Liver (tissue), 9 donors: Measurements from ENCODE around the gene SUN3. TPM values are rescaled to one million over a fixed set of nuclear protein-coding genes. Genes with fewer than 3 reads are reported as not detected.

ENCODE experiments used
- DNase-seq: peaks from one replicate; pipeline ENCODE4 v3.0.0-alpha.2; 2017; ENCODE audit warnings: low spot score
- H3K27ac ChIP-seq, 2 donors: one replicate each; pipeline ENCODE4 v1.7.0; 2013; ENCODE audit warnings: inconsistent platforms in 2 of 2, low read length in 2 of 2, control low read depth in 1 of 2, low read depth in 1 of 2, mild to moderate bottlenecking in 1 of 2
- H3K27me3 ChIP-seq, 4 donors: one replicate each; pipeline versions ENCODE4 v1.6.1 to v1.7.0; 2013; ENCODE audit warnings: low read length in 3 of 4, inconsistent platforms in 1 of 4, mild to moderate bottlenecking in 1 of 4, moderate library complexity in 1 of 4; ENCODE audit not compliant: control insufficient read depth in 4 of 4, insufficient read depth in 4 of 4
- H3K36me3 ChIP-seq, 4 donors: one replicate each; pipeline versions ENCODE4 v1.6.1 to v1.7.0; 2013; ENCODE audit warnings: low read length in 3 of 4, mild to moderate bottlenecking in 3 of 4, low read depth in 1 of 4, moderate library complexity in 1 of 4; ENCODE audit not compliant: control insufficient read depth in 4 of 4, insufficient read depth in 3 of 4
- H3K4me1 ChIP-seq, 4 donors: one replicate each; pipeline versions ENCODE4 v1.6.1 to v1.7.0; 2013; ENCODE audit warnings: low read length in 3 of 4, mild to moderate bottlenecking in 3 of 4, moderate library complexity in 1 of 4; ENCODE audit not compliant: control insufficient read depth in 4 of 4, insufficient read depth in 4 of 4
- H3K4me3 ChIP-seq, 3 donors: one replicate each; pipeline versions ENCODE4 v1.6.1 to v1.7.0; 2013; ENCODE audit warnings: low read length in 3 of 3, control low read depth in 1 of 3, low read depth in 1 of 3, mild to moderate bottlenecking in 1 of 3
- H3K9ac ChIP-seq, 2 donors: one replicate each; pipeline ENCODE4 v1.7.0; 2013; ENCODE audit warnings: low read length in 2 of 2, mild to moderate bottlenecking in 2 of 2, moderate library complexity in 2 of 2, control low read depth in 1 of 2, low read depth in 1 of 2
- H3K9me3 ChIP-seq, 4 donors: one replicate each; pipeline versions ENCODE4 v1.6.1 to v1.7.0; 2013; ENCODE audit warnings: low read length in 3 of 4; ENCODE audit not compliant: control insufficient read depth in 4 of 4
- HNF4A ChIP-seq, 2 donors: conservative IDR thresholded peaks; 2 replicates each; pipeline ENCODE4 v1.6.1; 2016; ENCODE audit warnings: antibody characterized with exemption in 2 of 2, mild to moderate bottlenecking in 2 of 2
- JUND ChIP-seq, 2 donors: IDR thresholded peaks; 2 replicates each; pipeline ENCODE4 v1.6.1; 2016; ENCODE audit warnings: antibody characterized with exemption in 2 of 2
- MAX ChIP-seq: IDR thresholded peaks from 2 replicates; pipeline ENCODE4 v1.6.1; 2016; ENCODE audit warnings: antibody characterized with exemption
- NR2F2 ChIP-seq: IDR thresholded peaks from 2 replicates; pipeline ENCODE4 v1.6.1; 2016; ENCODE audit warnings: antibody characterized with exemption
- RAD21 ChIP-seq, 2 donors: IDR thresholded peaks; 2 replicates each; pipeline ENCODE4 v1.6.1; 2016; ENCODE audit warnings: antibody characterized with exemption in 2 of 2, mild to moderate bottlenecking in 2 of 2
- REST ChIP-seq: IDR thresholded peaks from 2 replicates; pipeline ENCODE4 v1.6.1; 2016; ENCODE audit warnings: antibody characterized with exemption, mild to moderate bottlenecking
- RXRA ChIP-seq, 2 donors: IDR thresholded peaks; 2 replicates each; pipeline ENCODE4 v1.6.1; 2017 to 2018; ENCODE audit warnings: antibody characterized with exemption in 2 of 2, mild to moderate bottlenecking in 1 of 2
- SP1 ChIP-seq: IDR thresholded peaks from 2 replicates; pipeline ENCODE4 v1.6.1; 2018; ENCODE audit warnings: antibody characterized with exemption, mild to moderate bottlenecking
- YY1 ChIP-seq: IDR thresholded peaks from 2 replicates; pipeline ENCODE4 v1.6.1; 2016; ENCODE audit warnings: antibody characterized with exemption, mild to moderate bottlenecking
- ZBTB33 ChIP-seq: IDR thresholded peaks from 2 replicates; pipeline ENCODE4 v1.6.1; 2016; ENCODE audit warnings: antibody characterized with exemption
- WGBS: extraction: QIAGEN DNeasy Blood & Tissue Kit; methylation state at CpG from one replicate; pipeline ENCODE4 v1.1.7; 2013; 5-methylcytosine and 5-hydroxymethylcytosine counted together
- polyA plus RNA-seq, 2 donors: library from polyadenylated mRNA; stranded (reverse) in 1 of 2; unstranded in 1 of 2; fragments of 200-250 nt in 1 of 2; fragments of >200 nt in 1 of 2; fragmentation: Nextera tagmentation in 1 of 2; extraction: Ambion mirVana in 1 of 2; gene quantifications; one replicate each; pipeline versions ENCODE4 v1.2.1 to v1.2.3, GENCODE V29; 2013 to 2015
- total RNA-seq, 2 donors: library from RNA; depleted of rRNA; stranded (reverse); fragments of >200 nt; gene quantifications; one replicate each; pipeline ENCODE4 v1.2.3, GENCODE V29; 2014
- TF ChIP-seq, protein P1 (sequence below): fragments of 150-350 bp; IDR thresholded peaks from 2 replicates; pipeline ENCODE4 v1.5.1; 2017; ENCODE audit warnings: improper control_type of control experiment, low read depth, low read length; ENCODE audit not compliant: missing input control
- donor health status: healthy.
- donor health status: healthy.
- donor health status: healthy.
- donor health status: healthy.
- donor health status: healthy.

Gene SUN3
- total and polyA plus RNA-seq, 4 donors: not detected

GRCh38 chr7:47947355-47947749 is 81.6 kb downstream of the SUN3 start:
- Histone ChIP-seq H3K27ac (peak overlapping the region in 1 of 2 donors; percentile 43), H3K4me1 (peaks cover 0 to 5% (median 1%) of the 10 kb centered on the region in 4 donors), H3K9ac (no peak overlapping the region), H3K36me3 (no peaks in the 10 kb centered on the region), H3K9me3 (no peaks in the 10 kb centered on the region), H3K4me3 (no peak overlapping the region), H3K27me3 (no peaks in the 10 kb centered on the region)
- 97% methylated on average over 7 of the region's 7 CpGs for WGBS
- TF ChIP-seq ZBTB33: no peak
- no peak for TF ChIP-seq YY1
- TF ChIP-seq JUND (IDR thresholded peaks at IDR 0.05): no peak
- no peak for TF ChIP-seq HNF4A (conservative IDR thresholded peaks at IDR 0.05)
- no peak for DNase-seq

- DNase-seq: no peak
- TF ChIP-seq NR2F2 (peak; percentile 93), RXRA (IDR thresholded peaks at IDR 0.05) (no peak), HNF4A (conservative IDR thresholded peaks at IDR 0.05) (no peak), SP1 (peak; percentile 10)
- TF ChIP-seq, protein P1, sequence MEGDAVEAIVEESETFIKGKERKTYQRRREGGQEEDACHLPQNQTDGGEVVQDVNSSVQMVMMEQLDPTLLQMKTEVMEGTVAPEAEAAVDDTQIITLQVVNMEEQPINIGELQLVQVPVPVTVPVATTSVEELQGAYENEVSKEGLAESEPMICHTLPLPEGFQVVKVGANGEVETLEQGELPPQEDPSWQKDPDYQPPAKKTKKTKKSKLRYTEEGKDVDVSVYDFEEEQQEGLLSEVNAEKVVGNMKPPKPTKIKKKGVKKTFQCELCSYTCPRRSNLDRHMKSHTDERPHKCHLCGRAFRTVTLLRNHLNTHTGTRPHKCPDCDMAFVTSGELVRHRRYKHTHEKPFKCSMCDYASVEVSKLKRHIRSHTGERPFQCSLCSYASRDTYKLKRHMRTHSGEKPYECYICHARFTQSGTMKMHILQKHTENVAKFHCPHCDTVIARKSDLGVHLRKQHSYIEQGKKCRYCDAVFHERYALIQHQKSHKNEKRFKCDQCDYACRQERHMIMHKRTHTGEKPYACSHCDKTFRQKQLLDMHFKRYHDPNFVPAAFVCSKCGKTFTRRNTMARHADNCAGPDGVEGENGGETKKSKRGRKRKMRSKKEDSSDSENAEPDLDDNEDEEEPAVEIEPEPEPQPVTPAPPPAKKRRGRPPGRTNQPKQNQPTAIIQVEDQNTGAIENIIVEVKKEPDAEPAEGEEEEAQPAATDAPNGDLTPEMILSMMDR: no peak
- H3K9ac ChIP-seq: no peak overlapping the region
- H3K9me3 ChIP-seq: no peaks in the 10 kb centered on the region
- peak overlapping the region in 1 of 2 donors; percentile 43 for H3K27ac ChIP-seq
- no peak overlapping the region for H3K4me3 ChIP-seq
- peaks cover 0 to 3% (median 1%) of the 10 kb centered on the region in 4 donors for H3K4me1 ChIP-seq
- no peaks in the 10 kb centered on the region for H3K36me3 ChIP-seq
- H3K27me3 ChIP-seq: no peaks in the 10 kb centered on the region
- 85% methylated on average over 7 of the region's 7 CpGs for WGBS
Measured at GRCh38 chr7:47946581-47947354, 82.1 kb downstream of the SUN3 start.

DNA sequence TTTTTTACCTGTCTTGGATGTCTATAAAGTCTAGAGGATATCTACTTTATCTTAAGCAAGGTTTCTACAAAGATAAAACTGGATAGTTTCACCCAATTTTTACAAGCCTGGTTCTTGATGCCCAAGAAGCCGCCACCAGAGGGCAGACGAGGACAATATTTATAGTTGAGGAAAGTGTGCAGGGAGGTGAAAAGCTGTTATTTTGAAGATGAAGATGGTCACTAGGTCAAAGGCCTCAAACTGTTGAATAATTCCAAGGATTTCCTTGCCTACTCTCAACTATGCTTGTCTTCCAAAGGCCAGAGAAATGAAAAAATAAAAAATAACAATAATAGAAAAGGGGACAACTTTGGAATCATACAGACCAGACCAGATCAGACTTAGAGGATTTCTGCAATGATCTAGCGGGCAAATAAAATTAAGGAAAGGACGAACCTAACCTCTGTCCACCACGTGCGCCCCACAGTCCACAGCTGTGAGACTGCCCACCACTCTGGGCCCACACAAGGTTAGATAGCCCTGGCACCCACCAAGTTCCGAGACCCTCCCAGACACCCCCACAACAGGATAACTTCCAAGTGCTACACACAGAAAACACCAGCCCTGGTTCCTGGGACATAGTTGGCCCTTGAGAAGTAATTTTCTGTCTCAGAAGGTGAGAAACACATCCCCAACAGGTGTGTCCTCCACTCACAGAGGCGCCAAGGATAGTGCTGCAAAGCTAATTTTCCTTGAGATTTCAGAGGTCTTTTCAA is 83.5 kb downstream of the SUN3 start:
- Histone ChIP-seq H3K27ac (no peak overlapping the region), H3K4me1 (no peaks in the 10 kb centered on the region), H3K4me3 (no peak overlapping the region), H3K9ac (no peak overlapping the region), H3K36me3 (no peaks in the 10 kb centered on the region), H3K9me3 (no peaks in the 10 kb centered on the region), H3K27me3 (no peaks in the 10 kb centered on the region)
- WGBS: 44% methylated on average over 8 of the region's 8 CpGs
- peak; percentile 82 for DNase-seq
- no peak for TF ChIP-seq ZBTB33
- TF ChIP-seq RAD21 (IDR thresholded peaks at IDR 0.05): peak; percentile 87 to 90
- TF ChIP-seq REST: no peak
- TF ChIP-seq, protein P1: peak; percentile 83
- peak; percentile 26 for TF ChIP-seq NR2F2
- peak in 1 of 2 donors; percentile 17 for TF ChIP-seq RXRA (IDR thresholded peaks at IDR 0.05)
- TF ChIP-seq YY1: no peak
- TF ChIP-seq MAX: no peak
